ENCODE data around the gene MAN1C1. TPM values are rescaled to one million over a fixed set of nuclear protein-coding genes. Genes with fewer than 3 reads are reported as not detected.
"Not testable (repeated sequence)": the region's sequence is repeated elsewhere in the genome, so short reads cannot be mapped to it uniquely, and the experiment has no call there.

MAN1C1 gene
- total RNA-seq, 1 experiment from 2014 or later: 0.40 TPM

GRCh38 chr1:25661043-25661815, 44.6 kb downstream of the MAN1C1 start:
- in situ Hi-C loops (cut with HindIII; ENCODE audit: low pct_unique_long_range_greater_than_20kb, low sequenced_read_pairs): no loop called here
- DNase-seq (ENCODE audit: low read depth, low spot score): no peak

DNA sequence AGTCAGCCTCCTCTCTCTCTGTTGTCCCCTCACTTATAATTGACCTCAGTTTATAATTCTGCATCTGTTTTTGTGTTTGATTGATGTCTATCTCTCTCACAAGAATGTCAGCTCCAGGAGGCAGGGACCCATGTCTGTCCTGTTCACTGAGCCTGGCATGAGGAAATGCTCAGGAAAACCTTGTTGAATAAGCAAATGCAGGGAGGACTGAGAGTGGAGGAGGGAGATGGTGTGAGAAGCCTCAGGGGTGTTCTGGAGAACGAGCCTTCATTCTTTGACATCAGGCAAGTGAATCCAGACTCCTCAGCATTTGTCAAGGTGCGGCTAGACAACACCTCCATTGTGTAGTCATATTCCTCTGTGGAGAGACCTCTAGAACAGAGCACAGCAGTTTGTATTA, 45.5 kb downstream of the MAN1C1 start:
- DNase-seq (ENCODE audit: low read depth, low spot score): no peak
- in situ Hi-C loops (cut with HindIII; ENCODE audit: low pct_unique_long_range_greater_than_20kb, low sequenced_read_pairs): no loop called here

DNA sequence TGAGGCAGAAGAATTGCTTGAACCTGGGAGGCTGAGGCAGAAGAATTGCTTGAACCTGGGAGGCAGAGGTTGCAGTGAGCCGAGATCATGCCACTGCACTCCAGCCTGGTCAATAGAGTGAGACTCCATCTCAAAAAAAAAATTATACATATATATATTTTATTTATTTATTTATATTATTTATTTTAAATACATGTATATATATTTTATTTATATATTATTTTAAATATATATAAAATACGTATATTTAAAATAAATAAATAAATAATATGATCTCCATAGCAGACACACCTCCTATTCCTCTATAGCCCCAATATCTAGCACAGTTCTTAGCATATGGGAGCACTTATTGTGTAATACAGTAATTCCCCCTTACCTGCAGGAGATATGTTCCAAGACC, 46.4 kb downstream of the MAN1C1 start:
- in situ Hi-C loops (cut with HindIII; ENCODE audit: low pct_unique_long_range_greater_than_20kb, low sequenced_read_pairs); DNase-seq (ENCODE audit: low read depth, low spot score): not testable (repeated sequence)

- no peak for DNase-seq (ENCODE audit: low read depth, low spot score)
- in situ Hi-C loops (cut with HindIII; ENCODE audit: low pct_unique_long_range_greater_than_20kb, low sequenced_read_pairs): no loop called here
These were observed 48.0 kb downstream of the MAN1C1 start for GRCh38 chr1:25664357-25665199.

DNA sequence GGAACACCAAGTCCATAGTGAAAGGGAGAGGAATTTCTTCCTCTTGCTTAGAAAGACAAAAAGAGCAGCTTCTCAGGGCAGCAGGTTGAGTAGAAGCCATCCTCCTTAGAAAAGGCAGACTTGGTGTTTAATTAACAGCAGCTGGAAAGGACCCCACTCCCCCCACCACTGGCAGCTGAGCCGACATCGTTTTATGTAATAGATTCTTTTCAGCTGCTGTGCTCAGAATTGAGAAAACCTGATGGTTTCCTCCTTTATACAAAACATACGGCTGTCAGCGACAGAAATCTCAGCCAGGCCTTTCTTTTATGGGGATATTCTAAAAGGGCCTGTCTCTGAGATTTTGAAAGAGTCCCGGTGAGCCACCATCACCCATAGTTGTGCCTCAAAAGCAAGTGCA, 49.9 kb downstream of the MAN1C1 start:
- in situ Hi-C loops (cut with HindIII; ENCODE audit: low pct_unique_long_range_greater_than_20kb, low sequenced_read_pairs): no loop called here
- DNase-seq (ENCODE audit: low read depth, low spot score): no peak

- in situ Hi-C loops (cut with HindIII; ENCODE audit: low pct_unique_long_range_greater_than_20kb, low sequenced_read_pairs): no loop called here
These were observed 52.5 kb downstream of the MAN1C1 start for GRCh38 chr1:25668931-25669573.

DNA sequence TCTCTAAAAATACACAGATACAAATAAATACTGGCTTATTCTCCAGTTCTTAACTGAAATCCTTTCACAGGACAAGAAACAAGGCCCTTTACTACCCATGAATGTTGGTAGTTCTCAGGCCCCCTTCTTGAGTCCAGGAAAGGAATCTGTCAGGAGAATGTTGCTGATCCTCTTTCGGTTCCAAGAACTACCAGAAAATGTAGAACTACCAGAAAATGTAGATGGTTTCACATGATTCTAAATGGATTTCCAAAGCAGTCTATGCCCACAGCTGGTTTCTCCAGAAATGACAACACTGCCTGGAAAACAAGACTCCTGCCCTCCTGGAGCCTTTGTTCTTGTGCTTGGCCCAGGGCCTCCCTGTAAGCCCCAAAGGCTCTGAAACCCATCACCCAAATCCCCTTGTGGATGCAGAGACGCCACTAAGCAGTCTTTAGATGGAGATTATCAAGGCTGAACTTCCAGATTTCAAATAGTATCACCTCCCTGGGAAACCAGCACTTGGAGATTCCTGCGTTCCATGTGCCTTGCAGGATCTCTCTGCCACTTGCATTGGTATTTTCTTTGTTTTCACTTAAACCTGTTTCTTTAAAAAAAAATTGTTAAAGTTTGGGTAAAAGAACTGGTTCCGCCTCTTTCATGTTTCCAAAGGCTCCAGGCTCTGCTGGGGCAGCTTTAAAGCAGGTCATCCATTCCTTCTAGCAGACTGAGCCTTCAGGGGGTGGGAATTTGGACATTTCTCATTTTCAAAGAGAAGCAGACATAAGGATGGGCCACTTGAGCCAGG, 53.4 kb downstream of the MAN1C1 start:
- no peak for DNase-seq (ENCODE audit: low read depth, low spot score)
- in situ Hi-C loops (cut with HindIII; ENCODE audit: low pct_unique_long_range_greater_than_20kb, low sequenced_read_pairs): no loop called here

More at GRCh38 chr1:25668931-25669573, 52.5 kb downstream of the MAN1C1 start:
- no peak for DNase-seq (ENCODE audit: low read depth, low spot score)

- in situ Hi-C loops (cut with HindIII; ENCODE audit: low pct_unique_long_range_greater_than_20kb, low sequenced_read_pairs): no loop called here
- no peak for DNase-seq (ENCODE audit: low read depth, low spot score)
These were observed 55.3 kb downstream of the MAN1C1 start for GRCh38 chr1:25671929-25672328.

DNA sequence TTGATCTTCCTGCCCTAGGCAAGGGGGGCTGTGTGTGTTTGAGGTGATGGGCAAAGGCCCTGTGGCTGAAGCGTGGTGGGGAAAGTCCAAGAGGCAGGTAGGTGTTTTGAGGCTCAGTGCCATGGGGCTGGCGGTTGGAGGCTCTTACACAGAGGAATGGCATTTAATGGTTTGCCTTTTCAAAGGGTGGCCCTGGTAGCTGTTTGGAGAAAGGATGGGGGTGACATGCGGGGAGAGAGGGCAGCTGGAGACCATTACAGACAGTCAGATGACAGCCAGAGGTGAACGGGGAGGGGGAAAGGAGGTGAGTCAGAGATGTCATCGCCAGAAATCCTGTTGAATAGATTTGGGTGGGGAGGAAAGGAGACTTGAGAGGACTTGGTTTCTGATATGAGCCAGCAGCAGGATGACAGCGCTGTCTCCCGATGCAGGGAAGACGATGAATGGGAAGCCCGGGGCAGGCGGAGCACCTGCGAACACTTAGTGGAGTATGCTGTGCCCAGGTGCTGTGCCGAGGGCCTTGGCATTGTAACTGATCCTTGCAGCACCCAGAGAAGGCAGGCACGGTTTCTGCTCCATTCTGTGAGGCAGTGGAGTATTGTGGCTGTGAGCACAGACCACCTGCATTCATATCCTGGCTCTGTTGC, 56.3 kb downstream of the MAN1C1 start:
- DNase-seq (ENCODE audit: low read depth, low spot score): no peak
- in situ Hi-C loops (cut with HindIII; ENCODE audit: low pct_unique_long_range_greater_than_20kb, low sequenced_read_pairs): no loop called here

- in situ Hi-C loops (cut with HindIII; ENCODE audit: low pct_unique_long_range_greater_than_20kb, low sequenced_read_pairs): no loop called here
- DNase-seq (ENCODE audit: low read depth, low spot score): no peak
These were observed 56.9 kb downstream of the MAN1C1 start for GRCh38 chr1:25673456-25673855.

GRCh38 chr1:25673962-25674806, 57.6 kb downstream of the MAN1C1 start:
- no peak for DNase-seq (ENCODE audit: low read depth, low spot score)
- in situ Hi-C loops (cut with HindIII; ENCODE audit: low pct_unique_long_range_greater_than_20kb, low sequenced_read_pairs): no loop called here

DNA sequence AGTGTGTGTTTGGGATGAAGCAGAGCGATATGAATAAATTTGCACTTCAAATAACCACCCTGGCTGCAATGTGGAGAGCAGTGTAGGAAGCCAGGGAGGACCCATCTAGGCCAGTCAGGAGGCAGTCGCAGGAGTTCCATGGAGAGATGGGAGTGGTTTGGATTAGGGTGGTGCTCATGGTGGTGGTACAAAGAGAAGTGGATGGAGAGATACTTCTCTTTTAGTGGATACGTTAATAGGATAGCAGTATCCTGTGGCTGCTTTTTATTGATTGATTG, 58.2 kb downstream of the MAN1C1 start:
- DNase-seq (ENCODE audit: low read depth, low spot score): no peak
- in situ Hi-C loops (cut with HindIII; ENCODE audit: low pct_unique_long_range_greater_than_20kb, low sequenced_read_pairs): no loop called here

DNA sequence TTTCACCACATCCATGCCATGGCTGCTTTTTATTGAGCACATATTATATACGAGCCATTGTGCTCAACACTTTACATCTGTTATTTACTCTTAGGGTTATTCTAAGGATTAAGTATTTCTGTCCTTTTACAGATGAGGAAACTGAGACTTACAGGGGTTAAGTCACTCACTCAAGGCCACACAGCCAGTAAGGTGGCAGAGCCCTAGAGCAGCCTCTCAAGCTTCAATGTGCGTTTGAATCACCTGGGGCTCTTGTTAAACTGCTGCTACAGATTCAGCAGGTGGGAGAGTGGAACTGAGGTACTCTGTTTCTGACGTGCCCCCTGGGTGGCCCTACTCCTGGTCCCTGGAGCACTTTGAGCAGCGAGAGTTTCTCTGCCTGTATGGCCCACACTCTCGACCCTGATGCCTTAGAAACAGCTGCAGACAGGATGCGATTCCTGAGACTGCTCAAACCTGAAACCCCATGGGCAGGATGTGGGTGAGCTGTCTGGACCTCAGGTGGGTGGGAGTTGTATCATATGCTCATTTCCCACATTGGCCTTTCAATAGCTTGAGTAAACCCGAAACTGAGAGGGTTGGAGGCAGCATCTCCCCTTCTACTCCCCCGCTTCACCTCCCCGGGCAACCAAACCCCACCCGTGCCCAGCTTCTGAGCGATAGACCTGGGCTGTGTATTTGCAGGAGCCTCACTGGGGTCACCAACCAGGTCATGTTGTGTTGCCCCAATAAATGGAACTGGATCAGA, 59.3 kb downstream of the MAN1C1 start:
- DNase-seq (ENCODE audit: low read depth, low spot score): no peak
- in situ Hi-C loops (cut with HindIII; ENCODE audit: low pct_unique_long_range_greater_than_20kb, low sequenced_read_pairs): no loop called here

GRCh38 chr1:25676488-25676887, 59.9 kb downstream of the MAN1C1 start:
- no peak for DNase-seq (ENCODE audit: low read depth, low spot score)
- in situ Hi-C loops (cut with HindIII; ENCODE audit: low pct_unique_long_range_greater_than_20kb, low sequenced_read_pairs): no loop called here

DNA sequence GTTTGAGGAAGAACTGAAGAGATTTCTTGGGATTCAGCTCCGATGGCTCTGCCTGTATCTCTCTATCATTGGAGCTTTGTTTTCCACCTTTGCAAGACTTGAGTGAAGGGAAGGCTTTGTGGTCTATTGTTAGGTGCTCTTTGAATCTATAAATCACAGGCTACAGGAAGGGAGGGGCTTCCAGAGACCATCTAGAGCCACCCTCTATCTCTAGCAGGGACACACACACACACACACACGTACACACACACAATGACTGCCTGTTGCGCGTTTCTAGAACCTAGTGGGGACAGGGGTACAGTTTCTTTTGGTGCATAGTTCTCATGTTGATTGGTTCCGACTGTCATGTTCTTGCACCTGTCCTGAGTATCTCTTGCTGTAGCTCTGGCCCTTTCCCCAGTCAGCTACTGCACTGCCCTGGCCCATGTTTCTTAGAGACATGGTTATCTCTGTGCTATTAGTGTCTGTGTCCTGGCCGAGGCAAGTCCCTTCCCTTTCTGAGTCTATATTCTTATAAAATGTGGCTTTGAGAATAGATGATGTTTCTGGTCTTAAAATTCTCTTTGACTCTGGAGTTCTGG, 60.7 kb downstream of the MAN1C1 start:
- DNase-seq (ENCODE audit: low read depth, low spot score): no peak
- in situ Hi-C loops (cut with HindIII; ENCODE audit: low pct_unique_long_range_greater_than_20kb, low sequenced_read_pairs): no loop called here

DNA sequence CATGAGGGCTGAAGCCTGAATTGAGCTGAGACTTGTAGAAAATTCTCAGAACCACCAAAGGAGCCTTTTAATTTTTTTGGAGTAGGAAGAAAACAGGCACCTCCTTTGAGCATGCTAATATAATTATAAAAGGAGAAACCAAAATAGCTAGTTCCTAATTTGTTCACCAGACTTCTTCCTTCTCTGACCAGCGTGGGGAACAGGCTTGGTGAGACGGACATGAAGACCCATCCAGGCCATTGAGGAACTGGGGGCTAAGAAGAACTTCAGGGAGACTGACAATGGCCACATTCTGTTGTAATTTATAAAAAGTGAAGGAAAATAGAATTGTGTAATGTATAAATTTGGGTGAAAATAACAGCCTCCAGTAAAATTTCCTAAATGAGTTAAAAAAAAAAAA, 62.6 kb downstream of the MAN1C1 start:
- in situ Hi-C loops (cut with HindIII; ENCODE audit: low pct_unique_long_range_greater_than_20kb, low sequenced_read_pairs): no loop called here
- DNase-seq (ENCODE audit: low read depth, low spot score): no peak

All from SK-MEL-5 (cell line).